Lower leg skin (tissue), 4 donors: ENCODE results near the gene AQP3. TPM values are rescaled to one million over a fixed set of nuclear protein-coding genes. Genes with fewer than 3 reads are reported as not detected.
"Not testable (repeated sequence)": the region's sequence is repeated elsewhere in the genome, so short reads cannot be mapped to it uniquely, and the experiment has no call there.

Experiments
- DNase-seq, 2 donors: peaks; one replicate each; pipeline ENCODE4 v3.0.0-alpha.2; 2019; ENCODE audit warnings: low spot score in 2 of 2
- H3K4me3 ChIP-seq: fragments of 200-600 bp; sonication (generic); 2 replicates; pipeline ENCODE4 v1.5.1; 2017; ENCODE audit warnings: mild to moderate bottlenecking, low read depth; ENCODE audit not compliant: poor library complexity, severe bottlenecking
- CTCF ChIP-seq, 3 donors: fragments of 450-650 bp; IDR thresholded peaks; one replicate each; pipeline ENCODE4 v1.5.1; 2016; ENCODE audit warnings: antibody characterized with exemption in 3 of 3, mild to moderate bottlenecking in 3 of 3, moderate library complexity in 2 of 3
- POLR2A ChIP-seq, 2 donors: fragments of 450-650 bp; IDR thresholded peaks; one replicate each; pipeline ENCODE4 v1.6.1; 2016 to 2017; ENCODE audit warnings: antibody characterized with exemption in 2 of 2, mild to moderate bottlenecking in 1 of 2, moderate library complexity in 1 of 2
- WGBS, 2 donors: methylation state at CpG; one replicate each; pipeline ENCODE4 v1.1.5; 2018; 5-methylcytosine and 5-hydroxymethylcytosine counted together
- intact Hi-C: fragments of 100-400 bp; cut with DNase I; formaldehyde crosslinking; loops from one replicate; pipeline ENCODE4 v1.15.0; 2023; ENCODE audit warnings: low total_unique reads
- total RNA-seq, 4 donors: library from RNA; depleted of rRNA; stranded (reverse); fragments of >200 nt; gene quantifications; one replicate each; pipeline ENCODE4 v1.1.0, GENCODE V29; 2016

Gene AQP3
- total RNA-seq, 4 donors from 2014 or later: 728 to 1,697 (median 1,073) TPM

DNA sequence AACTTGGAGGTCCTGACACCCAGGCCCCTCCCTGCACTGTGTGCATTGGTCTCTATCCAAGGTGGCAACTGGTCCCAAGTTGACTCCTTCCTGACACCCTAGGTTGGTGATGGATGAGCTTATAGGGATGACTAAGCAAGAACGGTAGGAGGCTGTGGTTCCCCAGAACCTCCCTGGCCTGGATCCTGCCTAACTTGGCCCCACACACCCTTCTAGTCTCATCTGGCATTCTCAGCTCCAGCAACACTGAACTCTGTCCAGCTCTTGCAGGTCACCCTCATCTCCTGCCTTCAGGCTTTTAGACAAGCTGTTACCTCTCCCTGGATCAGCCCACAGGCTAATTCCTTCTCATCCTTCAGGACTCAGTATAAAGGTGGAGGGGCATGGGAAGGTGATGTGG lies 16.5 kb downstream of the AQP3 start:
- intact Hi-C loops: no loop called here
- 0 to 17% methylated on average over 1 of the region's 1 CpG for WGBS, 2 donors
- no peak for DNase-seq
- H3K4me3 ChIP-seq: no peak overlapping the region
- TF ChIP-seq POLR2A (IDR thresholded peaks at IDR 0.05): no peak

DNA sequence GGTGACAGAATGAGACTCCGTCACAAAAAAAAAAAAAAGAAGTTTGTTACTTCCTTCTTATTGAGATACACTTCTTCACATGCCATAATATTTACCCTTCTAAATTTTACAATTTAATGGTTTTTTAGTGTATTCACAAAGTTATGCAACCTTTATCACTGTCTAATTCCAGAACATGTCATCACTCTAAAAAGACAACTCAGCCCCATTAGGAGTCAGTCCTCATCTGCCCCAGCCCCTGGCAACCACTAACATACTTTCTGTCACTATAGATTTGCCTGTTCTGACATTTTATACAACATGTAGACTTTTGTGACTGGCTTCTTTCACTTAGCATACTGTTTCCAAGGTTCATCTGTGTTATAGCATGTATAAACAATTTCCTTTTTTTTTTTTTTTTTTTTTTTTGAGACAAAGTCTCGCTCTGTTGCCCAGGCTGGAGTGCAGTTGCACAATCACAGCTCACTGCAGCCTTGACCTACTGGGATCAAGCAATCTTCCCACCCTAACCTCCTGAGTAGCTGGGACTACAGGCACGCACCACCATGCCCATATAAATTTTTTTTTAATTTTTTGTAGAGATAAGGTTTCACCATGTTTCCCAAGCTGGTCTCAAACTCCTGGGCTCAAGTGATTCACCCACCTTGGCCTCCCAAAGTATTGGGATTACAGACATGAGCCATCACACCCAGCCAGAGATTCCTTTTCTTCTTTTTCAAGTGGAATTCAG lies 18.0 kb downstream of the AQP3 start:
- TF ChIP-seq CTCF (IDR thresholded peaks at IDR 0.05): no peak
- no peak for TF ChIP-seq POLR2A (IDR thresholded peaks at IDR 0.05)
- DNase-seq: no peak
- 55 to 68% methylated on average over 3 of the region's 3 CpGs for WGBS, 2 donors
- H3K4me3 ChIP-seq: no peak overlapping the region
- intact Hi-C loops: no loop called here

DNA sequence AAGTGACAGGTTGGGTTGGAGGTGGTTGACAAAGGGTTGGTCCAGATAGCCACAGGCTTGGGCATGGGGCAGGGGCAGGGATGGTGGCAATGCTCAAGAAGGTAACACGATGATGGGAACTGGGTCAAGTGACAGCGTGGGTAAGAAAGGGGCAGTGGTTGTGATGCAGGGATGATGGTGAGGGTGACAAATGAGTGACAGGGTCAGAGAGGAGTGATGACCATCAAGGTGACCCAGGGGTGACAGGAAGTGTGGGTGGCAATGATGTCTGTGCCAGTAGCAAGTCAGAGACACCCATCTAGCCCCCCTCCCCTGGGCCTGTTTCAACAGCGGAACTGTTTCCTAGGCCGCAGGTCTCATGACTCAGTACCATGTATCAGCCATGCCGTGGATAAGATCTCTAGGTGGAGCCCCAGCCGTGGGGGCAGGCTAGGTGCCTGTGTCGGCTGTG lies 20.5 kb downstream of the AQP3 start:
- no peak for DNase-seq
- intact Hi-C loops: no loop called here
- H3K4me3 ChIP-seq: no peak overlapping the region
- WGBS, 2 donors: 33 to 51% methylated on average over 7 of the region's 7 CpGs
- no peak for TF ChIP-seq CTCF (IDR thresholded peaks at IDR 0.05)

- TF ChIP-seq CTCF (IDR thresholded peaks at IDR 0.05) (no peak), POLR2A (IDR thresholded peaks at IDR 0.05) (no peak)
- intact Hi-C loops: no loop called here
- 45 to 56% methylated on average over 4 of the region's 4 CpGs for WGBS, 2 donors
- DNase-seq: no peak
- no peak overlapping the region for H3K4me3 ChIP-seq
These were observed 22.3 kb downstream of the AQP3 start for GRCh38 chr9:33425128-33425533.

- H3K4me3 ChIP-seq, intact Hi-C loops, DNase-seq: not testable (repeated sequence)
- 92 to 95% methylated on average over 6 of the region's 6 CpGs for WGBS, 2 donors
These were observed 22.9 kb downstream of the AQP3 start for GRCh38 chr9:33424492-33424891.

DNA sequence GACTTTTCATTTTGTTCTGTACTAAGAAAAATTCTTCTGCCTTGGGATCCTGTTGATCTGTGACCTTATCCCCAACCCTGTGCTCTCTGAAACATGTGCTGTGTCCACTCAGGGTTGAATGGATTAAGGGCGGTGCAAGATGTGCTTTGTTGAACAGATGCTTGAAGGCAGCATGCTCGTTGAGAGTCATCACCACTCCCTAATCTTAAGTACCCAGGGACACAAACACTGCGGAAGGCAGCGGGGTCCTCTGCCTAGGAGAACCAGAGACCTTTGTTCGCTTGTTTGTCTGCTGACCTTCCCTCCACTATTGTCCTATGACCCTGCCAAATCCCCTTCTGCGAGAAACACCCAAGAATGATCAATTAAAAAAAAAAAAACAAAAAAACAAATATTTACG lies 23.4 kb downstream of the AQP3 start:
- intact Hi-C loops, H3K4me3 ChIP-seq: not testable (repeated sequence)
- 77 to 82% methylated on average over 3 to 5 of the region's 7 CpGs for WGBS, 2 donors

DNA sequence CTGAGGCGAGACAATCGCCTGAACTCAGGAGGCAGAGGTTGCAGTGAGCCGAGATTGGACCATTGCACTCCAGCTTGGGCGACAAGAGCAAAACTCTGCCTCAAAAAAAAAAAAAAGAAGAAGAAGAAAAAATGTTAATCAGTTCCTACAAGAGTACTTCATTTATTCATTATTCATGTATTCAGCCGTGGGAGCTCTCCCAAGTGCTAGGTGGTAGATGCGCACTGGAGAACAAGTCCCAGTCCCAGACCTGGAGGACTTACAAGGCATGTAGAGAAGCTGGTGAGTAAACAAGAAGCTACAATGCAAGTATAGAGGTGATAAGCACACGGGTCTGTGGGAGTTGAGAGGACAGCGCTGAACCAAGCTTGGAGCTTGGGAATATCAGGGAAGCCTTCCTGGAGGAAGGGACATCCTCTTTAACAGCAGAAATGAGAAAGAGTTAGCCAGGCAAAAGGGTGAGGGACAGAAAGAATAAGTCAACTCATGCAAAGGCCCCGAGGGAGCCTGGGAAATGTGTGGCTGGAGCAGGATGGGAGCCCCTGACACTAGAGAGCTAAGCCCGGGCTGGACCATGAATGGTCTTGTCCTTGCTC lies 27.6 kb downstream of the AQP3 start:
- no peak for DNase-seq
- intact Hi-C loops: no loop called here
- 63 to 74% methylated on average over 10 of the region's 10 CpGs for whole genome bisulfite sequencing, 2 donors
- no peak for TF ChIP-seq POLR2A (IDR thresholded peaks at IDR 0.05)
- TF ChIP-seq CTCF (IDR thresholded peaks at IDR 0.05): no peak
- H3K4me3 ChIP-seq: no peak overlapping the region

More for the DNA sequence above, 23.4 kb downstream of the AQP3 start:
- not testable (repeated sequence) for DNase-seq
